Measurements from ENCODE around the gene ZIM2. TPM values are rescaled to one million over a fixed set of nuclear protein-coding genes. Genes with fewer than 3 reads are reported as not detected.

ZIM2 gene
- total and polyA plus RNA-seq, 8 donors = 0.08 to 0.52 (median 0.12) TPM; not detected in 3

DNA sequence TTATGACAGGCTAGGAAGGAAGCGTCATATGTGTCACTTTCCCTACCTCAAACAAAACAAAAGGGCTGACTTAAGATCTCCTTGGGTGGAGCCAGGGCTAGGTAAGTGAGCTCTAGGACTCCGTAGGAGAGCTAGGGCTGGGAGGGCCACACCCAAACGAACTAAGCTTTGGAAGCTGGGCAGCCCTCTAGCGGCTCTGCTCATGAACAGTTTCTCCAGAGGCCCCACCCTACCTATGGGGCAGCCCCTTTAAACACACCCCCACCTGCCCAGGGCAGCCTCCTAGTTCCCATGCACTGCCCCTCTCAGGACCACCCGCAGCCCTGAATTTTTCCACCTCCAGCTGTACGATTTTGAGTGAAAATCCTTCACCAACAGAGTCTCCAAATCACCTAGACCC is 3.5 kb downstream of the ZIM2 start:
- FAIRE-seq = no peak
- H3K27me3 ChIP-seq = no peaks in the 10 kb centered on the region
- intact Hi-C loops (cut with DNase I) = no loop called here
- TF ChIP-seq, protein P1, sequence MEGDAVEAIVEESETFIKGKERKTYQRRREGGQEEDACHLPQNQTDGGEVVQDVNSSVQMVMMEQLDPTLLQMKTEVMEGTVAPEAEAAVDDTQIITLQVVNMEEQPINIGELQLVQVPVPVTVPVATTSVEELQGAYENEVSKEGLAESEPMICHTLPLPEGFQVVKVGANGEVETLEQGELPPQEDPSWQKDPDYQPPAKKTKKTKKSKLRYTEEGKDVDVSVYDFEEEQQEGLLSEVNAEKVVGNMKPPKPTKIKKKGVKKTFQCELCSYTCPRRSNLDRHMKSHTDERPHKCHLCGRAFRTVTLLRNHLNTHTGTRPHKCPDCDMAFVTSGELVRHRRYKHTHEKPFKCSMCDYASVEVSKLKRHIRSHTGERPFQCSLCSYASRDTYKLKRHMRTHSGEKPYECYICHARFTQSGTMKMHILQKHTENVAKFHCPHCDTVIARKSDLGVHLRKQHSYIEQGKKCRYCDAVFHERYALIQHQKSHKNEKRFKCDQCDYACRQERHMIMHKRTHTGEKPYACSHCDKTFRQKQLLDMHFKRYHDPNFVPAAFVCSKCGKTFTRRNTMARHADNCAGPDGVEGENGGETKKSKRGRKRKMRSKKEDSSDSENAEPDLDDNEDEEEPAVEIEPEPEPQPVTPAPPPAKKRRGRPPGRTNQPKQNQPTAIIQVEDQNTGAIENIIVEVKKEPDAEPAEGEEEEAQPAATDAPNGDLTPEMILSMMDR (IDR thresholded peaks at IDR 0.05) = no peak
- H3K9me3 ChIP-seq = no peaks in the 10 kb centered on the region
- ATAC-seq = no peak
- peak overlapping the region in 2 of 4 donors; percentile 39 to 50 for H3K4me3 ChIP-seq
- H3K4me1 ChIP-seq = no peaks in the 10 kb centered on the region
- 36 to 40% methylated on average over 6 of the region's 6 CpGs for WGBS, 2 donors
- no peaks in the 10 kb centered on the region for H3K36me3 ChIP-seq
- H3K27ac ChIP-seq = peak overlapping the region in 2 of 4 donors; percentile 64 to 84
- DNase-seq = peak in 4 of 6 donors; percentile 19 to 37 (median 24)

DNA sequence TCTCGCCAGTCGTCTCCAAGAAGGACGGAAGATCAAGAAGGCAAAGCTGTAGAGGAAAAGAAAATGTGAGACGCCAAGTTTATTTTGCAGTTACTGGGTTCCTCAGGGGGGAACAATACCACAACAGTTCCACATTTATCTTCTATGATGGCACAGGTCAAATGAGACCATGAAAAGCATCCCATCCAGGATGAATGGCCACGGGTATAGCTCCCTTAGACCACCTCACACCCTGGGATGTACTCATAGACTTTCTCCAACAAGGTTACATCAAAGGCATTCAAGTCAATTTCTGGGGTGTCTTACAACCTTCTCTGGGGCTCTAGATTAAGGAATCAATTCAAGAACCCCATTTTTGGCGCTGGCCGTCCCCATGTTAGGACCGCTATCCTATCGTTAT is 4.5 kb downstream of the ZIM2 start:
- Histone ChIP-seq H3K4me3 (no peak overlapping the region), H3K9me3 (no peaks in the 10 kb centered on the region), H3K27ac (no peak overlapping the region), H3K36me3 (no peaks in the 10 kb centered on the region), H3K27me3 (no peaks in the 10 kb centered on the region), H3K4me1 (no peaks in the 10 kb centered on the region)
- DNase-seq = no peak
- TF ChIP-seq, protein P1 (IDR thresholded peaks at IDR 0.05) = no peak
- FAIRE-seq = no peak
- intact Hi-C loops (cut with DNase I) = no loop called here
- 80 to 82% methylated on average over 9 of the region's 9 CpGs for WGBS, 2 donors
- ATAC-seq = no peak

DNA sequence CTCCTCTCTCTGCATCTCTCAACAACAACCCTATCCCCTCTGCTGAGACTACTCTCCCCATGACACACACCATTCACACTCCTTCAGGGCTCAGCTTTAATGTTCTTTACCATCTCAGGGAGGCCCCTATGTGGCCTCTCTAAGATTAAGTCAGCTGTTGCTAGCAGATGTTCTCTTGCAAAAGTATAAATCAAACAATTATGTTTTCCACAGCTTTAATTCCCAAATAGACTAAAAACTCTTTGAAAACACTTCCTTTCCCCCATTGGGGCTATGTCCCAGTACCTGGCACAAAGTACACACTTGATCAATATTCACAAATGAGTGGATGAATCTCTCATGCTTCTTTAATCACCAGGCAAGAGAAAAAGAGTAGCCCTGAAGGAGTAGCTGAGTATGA is 5.1 kb downstream of the ZIM2 start:
- no peaks in the 10 kb centered on the region for H3K9me3 ChIP-seq
- H3K4me1 ChIP-seq = no peaks in the 10 kb centered on the region
- DNase-seq = no peak
- ATAC-seq = no peak
- intact Hi-C loops (cut with DNase I) = no loop called here
- FAIRE-seq = no peak
- H3K36me3 ChIP-seq = no peaks in the 10 kb centered on the region
- no peak overlapping the region for H3K4me3 ChIP-seq
- TF ChIP-seq, protein P1 (IDR thresholded peaks at IDR 0.05) = no peak
- no peaks in the 10 kb centered on the region for H3K27me3 ChIP-seq
- no peak overlapping the region for H3K27ac ChIP-seq

DNA sequence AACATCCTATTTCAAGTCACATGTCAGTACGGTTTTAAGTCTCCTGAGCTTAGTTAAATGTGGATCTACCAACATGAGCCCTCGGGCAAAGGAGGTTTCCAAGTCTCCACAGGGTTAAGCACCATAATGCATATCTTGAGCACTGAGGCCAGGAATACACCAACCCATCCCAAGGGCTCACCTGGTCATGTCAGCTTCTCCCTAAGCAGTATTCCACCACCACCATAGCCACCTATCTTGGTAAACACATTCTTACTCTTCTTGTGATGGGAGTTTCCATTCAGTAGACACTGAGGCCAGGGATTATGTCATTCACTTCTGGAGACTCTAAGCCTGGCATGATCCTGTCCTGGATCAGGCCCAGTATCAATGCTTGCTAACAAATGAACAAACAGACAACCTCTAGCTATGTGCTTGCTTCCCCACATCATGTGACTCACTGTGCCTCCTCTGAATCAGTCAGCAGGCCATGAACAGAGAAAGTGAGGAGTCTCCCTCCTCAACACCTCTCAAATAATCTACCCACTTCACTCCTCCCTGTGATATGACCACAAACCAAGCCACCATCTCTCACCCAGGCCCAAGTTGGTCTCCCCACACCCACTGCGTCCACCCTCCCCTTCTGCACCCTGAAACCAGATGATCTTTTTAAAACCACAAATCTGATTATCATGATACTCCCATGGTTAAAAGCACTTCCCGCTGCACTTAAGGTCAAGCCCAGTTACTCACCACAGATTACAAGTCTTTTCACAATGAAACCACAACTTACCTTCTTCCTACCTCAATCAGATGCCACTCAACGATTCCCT is 5.8 kb downstream of the ZIM2 start:
- no peak for DNase-seq
- Histone ChIP-seq H3K4me1 (no peaks in the 10 kb centered on the region), H3K27me3 (no peaks in the 10 kb centered on the region), H3K4me3 (no peak overlapping the region), H3K36me3 (no peaks in the 10 kb centered on the region), H3K9me3 (no peaks in the 10 kb centered on the region), H3K27ac (no peak overlapping the region)
- FAIRE-seq = no peak
- ATAC-seq = no peak
- TF ChIP-seq, protein P1 (IDR thresholded peaks at IDR 0.05) = no peak
- intact Hi-C loops (cut with DNase I) = no loop called here
- 70 to 83% methylated on average over 5 of the region's 5 CpGs for WGBS, 2 donors

DNA sequence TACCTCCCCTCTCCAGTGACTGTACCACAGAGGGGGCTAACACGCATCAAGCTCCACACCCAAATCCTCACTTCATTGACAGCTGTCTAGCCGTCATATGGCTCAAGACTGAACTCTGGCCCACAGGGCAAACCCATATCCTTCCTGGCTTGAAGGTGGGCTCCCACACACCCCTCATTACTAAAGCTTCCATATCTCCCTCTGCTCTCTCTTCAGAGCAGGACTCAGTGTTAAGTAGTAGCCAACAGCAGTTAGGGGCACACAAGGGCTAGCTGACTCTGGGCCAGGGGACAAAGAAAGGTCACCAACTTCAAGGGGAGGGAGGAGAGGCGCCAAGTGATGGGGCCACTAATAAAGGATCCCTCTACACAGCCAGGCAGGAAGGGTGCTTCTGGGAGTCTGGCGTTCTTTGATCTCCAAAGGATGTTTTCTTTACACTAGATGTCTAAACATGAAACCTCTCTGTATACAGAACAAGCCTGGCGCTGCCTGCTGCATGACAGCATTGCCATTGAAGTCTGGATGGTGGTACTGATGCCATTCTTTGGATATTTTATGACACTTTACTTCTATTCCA is 8.1 kb downstream of the ZIM2 start:
- no peak overlapping the region for H3K27ac ChIP-seq
- no peaks in the 10 kb centered on the region for H3K36me3 ChIP-seq
- WGBS, 2 donors = 74% methylated on average over 5 of the region's 5 CpGs
- TF ChIP-seq, protein P1 (IDR thresholded peaks at IDR 0.05) = no peak
- intact Hi-C loops (cut with DNase I) = no loop called here
- H3K9me3 ChIP-seq = no peaks in the 10 kb centered on the region
- DNase-seq = no peak
- no peak for ATAC-seq
- H3K4me1 ChIP-seq = no peaks in the 10 kb centered on the region
- no peak overlapping the region for H3K4me3 ChIP-seq
- H3K27me3 ChIP-seq = no peaks in the 10 kb centered on the region
- FAIRE-seq = no peak

Data from pancreas (tissue), 10 donors.